ENCODE measurements around the gene FAM83G.
"Not testable (repeated sequence)": the region's sequence is repeated elsewhere in the genome, so short reads cannot be mapped to it uniquely, and the experiment has no call there.

DNA sequence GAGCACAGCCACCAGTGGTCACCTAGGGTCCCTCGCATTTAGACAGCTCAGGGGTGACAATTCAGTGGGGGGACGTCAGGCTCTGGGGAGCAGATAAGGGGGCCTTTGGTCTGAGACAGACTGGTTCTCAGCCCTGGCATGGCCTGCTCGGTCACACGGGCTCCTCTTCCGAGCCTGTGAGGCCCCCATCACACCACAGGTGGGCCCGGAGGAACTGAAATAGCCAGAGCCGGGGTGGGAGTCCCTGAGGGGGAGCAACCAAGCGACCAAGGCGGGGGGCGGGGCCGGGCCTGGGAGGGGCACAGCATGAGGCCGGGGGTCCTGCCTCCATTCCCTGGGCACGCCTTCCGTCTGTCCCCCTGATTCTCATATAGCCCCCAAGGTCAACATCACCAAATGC lies 37.8 kb upstream of the FAM83G start:
- TF ChIP-seq, protein P1, sequence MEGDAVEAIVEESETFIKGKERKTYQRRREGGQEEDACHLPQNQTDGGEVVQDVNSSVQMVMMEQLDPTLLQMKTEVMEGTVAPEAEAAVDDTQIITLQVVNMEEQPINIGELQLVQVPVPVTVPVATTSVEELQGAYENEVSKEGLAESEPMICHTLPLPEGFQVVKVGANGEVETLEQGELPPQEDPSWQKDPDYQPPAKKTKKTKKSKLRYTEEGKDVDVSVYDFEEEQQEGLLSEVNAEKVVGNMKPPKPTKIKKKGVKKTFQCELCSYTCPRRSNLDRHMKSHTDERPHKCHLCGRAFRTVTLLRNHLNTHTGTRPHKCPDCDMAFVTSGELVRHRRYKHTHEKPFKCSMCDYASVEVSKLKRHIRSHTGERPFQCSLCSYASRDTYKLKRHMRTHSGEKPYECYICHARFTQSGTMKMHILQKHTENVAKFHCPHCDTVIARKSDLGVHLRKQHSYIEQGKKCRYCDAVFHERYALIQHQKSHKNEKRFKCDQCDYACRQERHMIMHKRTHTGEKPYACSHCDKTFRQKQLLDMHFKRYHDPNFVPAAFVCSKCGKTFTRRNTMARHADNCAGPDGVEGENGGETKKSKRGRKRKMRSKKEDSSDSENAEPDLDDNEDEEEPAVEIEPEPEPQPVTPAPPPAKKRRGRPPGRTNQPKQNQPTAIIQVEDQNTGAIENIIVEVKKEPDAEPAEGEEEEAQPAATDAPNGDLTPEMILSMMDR (IDR thresholded peaks at IDR 0.05), result not testable (repeated sequence)
- TF ChIP-seq EP300 (IDR thresholded peaks at IDR 0.05), result not testable (repeated sequence)
